ENCODE data around the gene OR5H2.

- TF ChIP-seq POLR2AphosphoS5 (IDR thresholded peaks at IDR 0.05) (no peak), EP300 (IDR thresholded peaks at IDR 0.05) (no peak)
- TF ChIP-seq, protein P1, sequence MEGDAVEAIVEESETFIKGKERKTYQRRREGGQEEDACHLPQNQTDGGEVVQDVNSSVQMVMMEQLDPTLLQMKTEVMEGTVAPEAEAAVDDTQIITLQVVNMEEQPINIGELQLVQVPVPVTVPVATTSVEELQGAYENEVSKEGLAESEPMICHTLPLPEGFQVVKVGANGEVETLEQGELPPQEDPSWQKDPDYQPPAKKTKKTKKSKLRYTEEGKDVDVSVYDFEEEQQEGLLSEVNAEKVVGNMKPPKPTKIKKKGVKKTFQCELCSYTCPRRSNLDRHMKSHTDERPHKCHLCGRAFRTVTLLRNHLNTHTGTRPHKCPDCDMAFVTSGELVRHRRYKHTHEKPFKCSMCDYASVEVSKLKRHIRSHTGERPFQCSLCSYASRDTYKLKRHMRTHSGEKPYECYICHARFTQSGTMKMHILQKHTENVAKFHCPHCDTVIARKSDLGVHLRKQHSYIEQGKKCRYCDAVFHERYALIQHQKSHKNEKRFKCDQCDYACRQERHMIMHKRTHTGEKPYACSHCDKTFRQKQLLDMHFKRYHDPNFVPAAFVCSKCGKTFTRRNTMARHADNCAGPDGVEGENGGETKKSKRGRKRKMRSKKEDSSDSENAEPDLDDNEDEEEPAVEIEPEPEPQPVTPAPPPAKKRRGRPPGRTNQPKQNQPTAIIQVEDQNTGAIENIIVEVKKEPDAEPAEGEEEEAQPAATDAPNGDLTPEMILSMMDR (IDR thresholded peaks at IDR 0.05): no peak
Observed at GRCh38 chr3:98326945-98327344, 44.6 kb downstream of the OR5H2 start.

All from suprapubic skin (tissue), 4 donors.